Measurements from ENCODE around the gene TLNRD1.
A peak's percentile ranks its signal among the peaks of the same experiment; 100 is the strongest.
"Not testable (repeated sequence)": the region's sequence is repeated elsewhere in the genome, so short reads cannot be mapped to it uniquely, and the experiment has no call there.

Gene TLNRD1

GRCh38 chr15:81000624-81001151 is at the start of gene TLNRD1:
Gene TLNRD1, plus strand, starts transcription at chr15:81000923. Its CDS starts 1,349 bp downstream, at chr15:81002272.
- peak; percentile 63 to 73 for DNase-seq (ENCODE audit: low read depth in 2 of 2)

- no peak for DNase-seq (ENCODE audit: low read depth in 2 of 2)
Observed at GRCh38 chr15:80951941-80952340, 48.8 kb upstream of the TLNRD1 start.

GRCh38 chr15:80953001-80953952 is 47.4 kb upstream of the TLNRD1 start:
- no peak for DNase-seq (ENCODE audit: low read depth in 2 of 2)

GRCh38 chr15:80953953-80954778 is 46.6 kb upstream of the TLNRD1 start:
- DNase-seq (ENCODE audit: low read depth in 2 of 2), result no peak

GRCh38 chr15:80955571-80956452 is 44.9 kb upstream of the TLNRD1 start:
- peak; percentile 24 to 34 for DNase-seq (ENCODE audit: low read depth in 2 of 2)

GRCh38 chr15:80957556-80957955 is 43.2 kb upstream of the TLNRD1 start:
- no peak for DNase-seq (ENCODE audit: low read depth in 2 of 2)

- no peak for DNase-seq (ENCODE audit: low read depth in 2 of 2)
Observed at GRCh38 chr15:80957976-80958375, 42.7 kb upstream of the TLNRD1 start.

GRCh38 chr15:80958818-80959495 is 41.8 kb upstream of the TLNRD1 start:
- DNase-seq (ENCODE audit: low read depth in 2 of 2), result no peak

- not testable (repeated sequence) for DNase-seq (ENCODE audit: low read depth in 2 of 2)
Observed at GRCh38 chr15:80965454-80965853, 35.3 kb upstream of the TLNRD1 start.

- no peak for DNase-seq (ENCODE audit: low read depth in 2 of 2)
Observed at GRCh38 chr15:80966431-80967197, 34.1 kb upstream of the TLNRD1 start.

- DNase-seq (ENCODE audit: low read depth in 2 of 2), result no peak
Observed at GRCh38 chr15:80967451-80967850, 33.3 kb upstream of the TLNRD1 start.

- DNase-seq (ENCODE audit: low read depth in 2 of 2), result no peak
Observed at GRCh38 chr15:80967991-80968510, 32.7 kb upstream of the TLNRD1 start.

GRCh38 chr15:80969316-80969715 is 31.4 kb upstream of the TLNRD1 start:
- no peak for DNase-seq (ENCODE audit: low read depth in 2 of 2)

GRCh38 chr15:80970018-80970657 is 30.6 kb upstream of the TLNRD1 start:
- DNase-seq (ENCODE audit: low read depth in 2 of 2), result peak; percentile 32 to 40

- DNase-seq (ENCODE audit: low read depth in 2 of 2), result no peak
Observed at GRCh38 chr15:80970658-80971057, 30.1 kb upstream of the TLNRD1 start.

- DNase-seq (ENCODE audit: low read depth in 2 of 2), result no peak
Observed at GRCh38 chr15:80971143-80971542, 29.6 kb upstream of the TLNRD1 start.

- no peak for DNase-seq (ENCODE audit: low read depth in 2 of 2)
Observed at GRCh38 chr15:80972276-80972675, 28.4 kb upstream of the TLNRD1 start.

GRCh38 chr15:80974914-80975313 is 25.8 kb upstream of the TLNRD1 start:
- DNase-seq (ENCODE audit: low read depth in 2 of 2), result no peak

GRCh38 chr15:80976851-80977250 is 23.9 kb upstream of the TLNRD1 start:
- no peak for DNase-seq (ENCODE audit: low read depth in 2 of 2)

Data from activated CD8-positive, alpha-beta memory T cell treated with anti-CD3 and anti-CD28 coated beads for 4 hours (primary cell).